Ammon's horn (tissue), 1 donor: ENCODE data around the gene POLRMT.
"Not testable (repeated sequence)": the region's sequence is repeated elsewhere in the genome, so short reads cannot be mapped to it uniquely, and the experiment has no call there.

ENCODE experiments used
- DNase-seq: peaks from one replicate; pipeline ENCODE4 v3.0.0-alpha.2; 2016; ENCODE audit warnings: low spot score

The POLRMT gene

GRCh38 chr19:647566-648284, 14.4 kb upstream of the POLRMT start:
- no peak for DNase-seq

- DNase-seq: no peak
These were observed 13.6 kb upstream of the POLRMT start for GRCh38 chr19:646779-647565.

GRCh38 chr19:645912-646778, 12.8 kb upstream of the POLRMT start:
- no peak for DNase-seq

- DNase-seq: no peak
These were observed 11.5 kb upstream of the POLRMT start for GRCh38 chr19:644789-645188.

GRCh38 chr19:644363-644762, 11.0 kb upstream of the POLRMT start:
- DNase-seq: no peak

- no peak for DNase-seq
These were observed 10.4 kb upstream of the POLRMT start for GRCh38 chr19:643736-644135.

- no peak for DNase-seq
These were observed 9.7 kb upstream of the POLRMT start for GRCh38 chr19:642767-643727.

- DNase-seq: no peak
These were observed 8.4 kb upstream of the POLRMT start for GRCh38 chr19:641702-642101.

- no peak for DNase-seq
These were observed 7.4 kb upstream of the POLRMT start for GRCh38 chr19:640606-641189.

GRCh38 chr19:640161-640558, 6.8 kb upstream of the POLRMT start:
- DNase-seq: no peak

- peak; percentile 91 for DNase-seq
These were observed 6.2 kb upstream of the POLRMT start, which contains the start of gene FGF22 for GRCh38 chr19:639253-640160. TSS of gene FGF22 (plus strand) at chr19:639879. CDS start at chr19:639926, 47 bp downstream.

GRCh38 chr19:638906-639252, 5.5 kb upstream of the POLRMT start:
- no peak for DNase-seq

GRCh38 chr19:634975-635652, 1.8 kb upstream of the POLRMT start:
- no peak for DNase-seq

GRCh38 chr19:633786-634639, 676 bp upstream of the POLRMT start:
- no peak for DNase-seq

- DNase-seq: no peak
These were observed 714 bp downstream of the POLRMT start for GRCh38 chr19:632579-633067.

GRCh38 chr19:629961-630714, 3.2 kb downstream of the POLRMT start:
- DNase-seq: no peak

GRCh38 chr19:629515-629914, 3.8 kb downstream of the POLRMT start:
- not testable (repeated sequence) for DNase-seq
